SK-N-MC (cell line): ENCODE results near the gene ABO.

ENCODE experiments used
- EZH2 ChIP-seq: fragments of 200-600 bp; sonication (generic); IDR thresholded peaks from one replicate; pipeline ENCODE4 v1.6.1; 2017; ENCODE audit warnings: antibody characterized with exemption
- FOXP2 ChIP-seq: optimal IDR thresholded peaks from 2 replicates; pipeline ENCODE3; 2011; ENCODE audit warnings: mild to moderate bottlenecking, moderate library complexity; ENCODE audit not compliant: insufficient read depth; ENCODE audit errors: extremely low read length, control extremely low read depth

DNA sequence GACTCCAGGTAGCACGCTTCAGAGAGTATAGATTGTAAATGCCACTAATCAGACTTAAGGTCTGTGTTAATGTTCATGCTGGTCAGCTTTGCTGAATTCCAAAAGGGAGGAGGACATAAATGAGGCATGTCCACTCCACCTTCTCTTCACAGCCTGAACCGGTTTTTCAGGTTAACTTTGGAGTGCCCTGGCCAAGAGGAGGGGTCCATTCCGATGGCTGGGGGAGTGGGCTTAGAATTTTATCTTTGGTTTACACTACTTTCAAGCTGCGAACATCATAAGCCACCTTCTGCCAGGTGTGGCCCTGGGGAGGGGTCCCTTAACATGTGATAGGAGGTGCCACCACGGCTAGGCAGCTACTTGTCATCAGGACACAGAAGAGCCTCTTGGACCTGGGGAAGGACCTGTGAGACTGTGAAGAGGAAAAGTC lies 24.2 kb downstream of the ABO start:
- TF ChIP-seq FOXP2 (no peak), EZH2 (no peak)
